B cell (primary cell): ENCODE data around the gene TMOD2. TPM values are rescaled to one million over a fixed set of nuclear protein-coding genes. Genes with fewer than 3 reads are reported as not detected.

ENCODE experiments used
- ATAC-seq: fragments of 200-7000 bp; cut with Tn5 transposase; one replicate; pipeline ENCODE4 v1.10.0; 2021; ENCODE audit warnings: low read depth, mild to moderate bottlenecking, moderate number of reproducible peaks, moderate library complexity
- CTCF ChIA-PET: fragments of 350-600 bp; sonication (Branson Sonifier 250); formaldehyde crosslinking; loops from one replicate; lab custom pipeline; 2021; ENCODE audit warnings: antibody characterized with exemption, inconsistent platforms; lab: Charles Lee
- POLR2A ChIA-PET: fragments of 350-600 bp; sonication (Branson Sonifier 250); formaldehyde crosslinking; loops from one replicate; lab custom pipeline; 2021; ENCODE audit warnings: antibody characterized with exemption; lab: Charles Lee
- DNase-seq: peaks from one replicate; pipeline ENCODE4 v3.0.0; 2013
- H2AFZ ChIP-seq: 2 replicates; pipeline ENCODE4 v1.6.1; 2012; ENCODE audit warnings: mild to moderate bottlenecking, low read depth, low read length; ENCODE audit not compliant: insufficient read depth, poor library complexity, severe bottlenecking
- H3K27ac ChIP-seq, 2 donors: 1 replicate in 1 of 2; 2 replicates in 1 of 2; pipeline ENCODE4 v1.5.1; 2012 to 2013; ENCODE audit warnings: low read length in 2 of 2, mild to moderate bottlenecking in 2 of 2, moderate library complexity in 1 of 2
- H3K27me3 ChIP-seq, 4 experiments: fragments of 200-600 bp in 1 of 4; sonication (generic) in 1 of 4; replicated peaks in 1 of 4; 1 replicate in 2 of 4; 2 replicates in 2 of 4; pipeline versions ENCODE4 v1.6.1 to v1.7.0; 2013 to 2016; ENCODE audit warnings: low read length in 3 of 4, mild to moderate bottlenecking in 2 of 4, mixed read lengths in 1 of 4, moderate library complexity in 1 of 4; ENCODE audit not compliant: insufficient read depth in 4 of 4, control insufficient read depth in 3 of 4; ENCODE audit errors: control extremely low read depth in 1 of 4
- H3K36me3 ChIP-seq, 2 experiments: replicated peaks in 1 of 2; 1 replicate in 1 of 2; 2 replicates in 1 of 2; pipeline versions ENCODE4 v1.6.1 to v1.7.1; 2013; ENCODE audit warnings: low read length in 1 of 2; ENCODE audit not compliant: insufficient read depth in 2 of 2, control insufficient read depth in 1 of 2; ENCODE audit errors: control extremely low read depth in 1 of 2, extremely low read depth in 1 of 2
- H3K4me1 ChIP-seq, 2 donors: fragments of 200-600 bp in 1 of 2; sonication (generic) in 1 of 2; 1 replicate in 1 of 2; 2 replicates in 1 of 2; pipeline versions ENCODE4 v1.5.1 to v1.6.1; 2013 to 2017; ENCODE audit warnings: low read length in 2 of 2; ENCODE audit not compliant: control insufficient read depth in 2 of 2, insufficient read depth in 2 of 2
- H3K4me2 ChIP-seq: replicated peaks from 2 replicates; pipeline ENCODE3; 2012; ENCODE audit warnings: mild to moderate bottlenecking, low read depth, low read length; ENCODE audit not compliant: poor library complexity, severe bottlenecking
- H3K4me3 ChIP-seq, 5 experiments: fragments of 200-600 bp in 1 of 5; sonication (generic) in 1 of 5; 1 replicate in 3 of 5; 2 replicates in 2 of 5; pipeline versions ENCODE4 v1.5.1 to v1.7.0; 2011 to 2016; ENCODE audit warnings: low read length in 4 of 5, mild to moderate bottlenecking in 4 of 5, low read depth in 2 of 5, control low read depth in 1 of 5, moderate library complexity in 1 of 5; ENCODE audit not compliant: insufficient read depth in 1 of 5; ENCODE audit errors: control extremely low read depth in 1 of 5, extremely low read depth in 1 of 5
- H3K79me2 ChIP-seq: fragments of 200-600 bp; sonication (generic); one replicate; pipeline ENCODE4 v1.6.0; 2016; ENCODE audit warnings: low read length; ENCODE audit not compliant: control insufficient read depth, insufficient read depth
- H3K9ac ChIP-seq: fragments of 200-600 bp; sonication (generic); 2 replicates; pipeline ENCODE4 v1.6.1; 2017; ENCODE audit warnings: mild to moderate bottlenecking, low read length, moderate library complexity
- H3K9me3 ChIP-seq, 3 donors: one replicate each; pipeline versions ENCODE4 v1.6.1 to v1.7.1; 2013; ENCODE audit warnings: low read length in 2 of 3; ENCODE audit not compliant: control insufficient read depth in 2 of 3, insufficient read depth in 1 of 3; ENCODE audit errors: control extremely low read depth in 1 of 3
- H4K20me1 ChIP-seq: 2 replicates; pipeline ENCODE4 v1.6.0; 2012; ENCODE audit warnings: mild to moderate bottlenecking, low read length; ENCODE audit not compliant: insufficient read depth, control insufficient read depth, poor library complexity, severe bottlenecking
- H3K27ac Mint-ChIP-seq: one replicate; pipeline ENCODE4 v1.8.0; 2021; ENCODE audit warnings: mixed read lengths
- H3K27me3 Mint-ChIP-seq: one replicate; pipeline ENCODE4 v1.8.0; 2021; ENCODE audit warnings: mixed read lengths
- H3K4me1 Mint-ChIP-seq: one replicate; pipeline ENCODE4 v1.8.0; 2021; ENCODE audit warnings: mixed read lengths
- H3K4me3 Mint-ChIP-seq: one replicate; pipeline ENCODE4 v1.8.0; 2021; ENCODE audit warnings: mixed read lengths
- H3K9me3 Mint-ChIP-seq: one replicate; pipeline ENCODE4 v1.8.0; 2022; ENCODE audit warnings: mixed read lengths; ENCODE audit not compliant: insufficient read depth
- EZH2 ChIP-seq: IDR thresholded peaks from 2 replicates; pipeline ENCODE4 v1.6.1; 2012; ENCODE audit warnings: borderline replicate concordance, low read depth, mild to moderate bottlenecking, moderate library complexity, low read length; ENCODE audit not compliant: insufficient read depth, poor library complexity, severe bottlenecking
- WGBS: methylation state at CpG from one replicate; pipeline ENCODE4 v1.1.5; 2013; ENCODE audit warnings: missing lambda C conversion rate; ENCODE audit not compliant: insufficient coverage; 5-methylcytosine and 5-hydroxymethylcytosine counted together
- intact Hi-C: fragments of 100-400 bp; cut with micrococcal nuclease; formaldehyde crosslinking; loops from one replicate; pipeline ENCODE4 v1.10.0; 2022
- polyA plus RNA-seq: library from polyadenylated mRNA; depleted of rRNA; stranded (reverse); fragments of >200 nt; gene quantifications from 2 replicates; pipeline ENCODE4 v1.2.3, GENCODE V29; 2012
- total RNA-seq, 2 donors: library from RNA; stranded (reverse); fragments of 120-200 nt in 1 of 2; gene quantifications; 1 replicate in 1 of 2; 2 replicates in 1 of 2; pipeline versions ENCODE4 v1.2.3 to v1.2.4, GENCODE V29; 2013 to 2022
- TF ChIP-seq, protein P1 (sequence below): fragments of 200-600 bp; IDR thresholded peaks from one replicate; pipeline ENCODE4 v1.8.0; 2022; ENCODE audit warnings: antibody characterized with exemption, mild to moderate bottlenecking

Gene TMOD2
- total and polyA plus RNA-seq, 2 donors (not counting 1 experiment from before 2014, with no cell fraction given) = 5.7 to 25.9 TPM

DNA sequence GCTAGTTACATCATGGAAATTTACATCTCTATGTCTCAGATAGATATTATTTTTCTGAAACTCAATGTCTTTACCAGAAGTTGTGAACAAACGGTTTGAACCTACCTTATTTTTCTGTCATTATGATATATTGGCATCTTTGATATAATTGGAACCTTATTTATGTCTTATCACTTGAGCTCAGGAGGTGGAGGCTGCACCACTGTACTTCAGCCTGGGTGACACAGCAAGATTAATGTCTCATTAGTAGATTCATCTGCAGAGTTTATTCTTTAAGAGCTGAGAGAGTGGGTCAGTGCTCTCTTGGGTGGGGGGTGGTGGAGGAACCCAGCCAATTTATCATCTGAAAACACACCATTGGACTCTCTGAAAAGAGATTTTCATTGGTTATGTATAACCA lies 48.7 kb upstream of the TMOD2 start:
- H3K79me2 ChIP-seq = no peaks in the 10 kb centered on the region
- Mint-ChIP-seq H3K4me1 (no peaks in the 10 kb centered on the region), H3K27me3 (no peaks in the 10 kb centered on the region), H3K27ac (no peak overlapping the region), H3K4me3 (no peak overlapping the region), H3K9me3 (no peaks in the 10 kb centered on the region)
- no peaks in the 10 kb centered on the region for H3K9me3 ChIP-seq
- no peak for DNase-seq
- no peak overlapping the region for H3K27ac ChIP-seq
- TF ChIP-seq, protein P1, sequence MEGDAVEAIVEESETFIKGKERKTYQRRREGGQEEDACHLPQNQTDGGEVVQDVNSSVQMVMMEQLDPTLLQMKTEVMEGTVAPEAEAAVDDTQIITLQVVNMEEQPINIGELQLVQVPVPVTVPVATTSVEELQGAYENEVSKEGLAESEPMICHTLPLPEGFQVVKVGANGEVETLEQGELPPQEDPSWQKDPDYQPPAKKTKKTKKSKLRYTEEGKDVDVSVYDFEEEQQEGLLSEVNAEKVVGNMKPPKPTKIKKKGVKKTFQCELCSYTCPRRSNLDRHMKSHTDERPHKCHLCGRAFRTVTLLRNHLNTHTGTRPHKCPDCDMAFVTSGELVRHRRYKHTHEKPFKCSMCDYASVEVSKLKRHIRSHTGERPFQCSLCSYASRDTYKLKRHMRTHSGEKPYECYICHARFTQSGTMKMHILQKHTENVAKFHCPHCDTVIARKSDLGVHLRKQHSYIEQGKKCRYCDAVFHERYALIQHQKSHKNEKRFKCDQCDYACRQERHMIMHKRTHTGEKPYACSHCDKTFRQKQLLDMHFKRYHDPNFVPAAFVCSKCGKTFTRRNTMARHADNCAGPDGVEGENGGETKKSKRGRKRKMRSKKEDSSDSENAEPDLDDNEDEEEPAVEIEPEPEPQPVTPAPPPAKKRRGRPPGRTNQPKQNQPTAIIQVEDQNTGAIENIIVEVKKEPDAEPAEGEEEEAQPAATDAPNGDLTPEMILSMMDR = no peak
- no peak for TF ChIP-seq EZH2
- H3K36me3 ChIP-seq = no peaks in the 10 kb centered on the region
- H3K4me2 ChIP-seq = no peak overlapping the region
- H2AFZ ChIP-seq = no peak overlapping the region
- POLR2A ChIA-PET = no interaction called here
- CTCF ChIA-PET = interaction anchor here (1.1 to 1.2 kb wide), 2 partner anchors 8 to 11 kb away, joined by 3 read pairs; no protein-coding TSS in a partner anchor
- H3K4me1 ChIP-seq = no peaks in the 10 kb centered on the region
- intact Hi-C loops = no loop called here
- WGBS = no CpG with 5 or more reads among the region's 1 CpG
- H3K9ac ChIP-seq = no peak overlapping the region
- H3K27me3 ChIP-seq = peaks cover 0 to 3% (median 0%) of the 10 kb centered on the region in 4 experiments
- no peak for ATAC-seq
- no peak overlapping the region for H3K4me3 ChIP-seq
- H4K20me1 ChIP-seq = no peaks in the 10 kb centered on the region

DNA sequence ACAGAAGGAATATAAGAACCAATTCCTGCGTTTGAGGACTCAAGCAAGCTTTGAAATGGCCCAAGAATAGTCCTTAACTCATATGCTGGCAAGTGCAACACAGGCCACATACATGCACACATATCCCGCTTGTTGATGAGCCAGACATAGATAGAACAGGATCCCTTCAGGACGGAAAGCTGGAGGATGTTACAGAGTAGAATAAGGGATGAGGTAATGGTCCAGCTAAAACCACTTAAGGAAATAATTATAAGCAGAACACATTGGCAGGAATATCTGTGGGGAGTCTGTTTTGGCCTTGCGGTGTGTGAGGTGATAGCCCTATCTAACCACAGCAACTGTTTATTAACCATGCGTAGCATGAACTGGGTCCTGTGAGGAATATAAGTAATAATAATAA lies 45.1 kb upstream of the TMOD2 start:
- Histone ChIP-seq H4K20me1 (no peaks in the 10 kb centered on the region), H3K9ac (no peak overlapping the region), H3K4me1 (no peaks in the 10 kb centered on the region), H3K4me2 (no peak overlapping the region), H3K79me2 (no peaks in the 10 kb centered on the region), H3K36me3 (no peaks in the 10 kb centered on the region), H3K27ac (no peak overlapping the region), H3K4me3 (no peak overlapping the region), H2AFZ (no peak overlapping the region), H3K27me3 (no peaks in the 10 kb centered on the region), H3K9me3 (no peaks in the 10 kb centered on the region)
- TF ChIP-seq, protein P1 = no peak
- no peak for TF ChIP-seq EZH2
- Mint-ChIP-seq H3K27ac (no peak overlapping the region), H3K4me3 (no peak overlapping the region), H3K9me3 (no peaks in the 10 kb centered on the region), H3K4me1 (no peaks in the 10 kb centered on the region), H3K27me3 (no peaks in the 10 kb centered on the region)
- DNase-seq (no peak), ATAC-seq (no peak)
- POLR2A ChIA-PET = no interaction called here
- CTCF ChIA-PET = interaction anchor here (1.5 kb wide), 1 partner anchor 70 kb away, joined by 4 read pairs; no protein-coding TSS in a partner anchor
- intact Hi-C loops = no loop called here
- 100% methylated on average over 1 of the region's 5 CpGs for WGBS
